NCI-H1092 (cell line): Measurements from ENCODE around the gene RPRD1B.
A peak's percentile ranks its signal among the peaks of the same experiment; 100 is the strongest.

ENCODE experiments used
- DNase-seq: peaks from one replicate; lab custom pipeline; 2025; lab: John Stamatoyannopoulos, UW

The RPRD1B gene

GRCh38 chr20:38033330-38034107 lies at the start of gene RPRD1B, which contains the start of gene TTI1:
Gene RPRD1B, plus strand, starts transcription at chr20:38033746. Its CDS starts 202 bp downstream, at chr20:38033948.
Gene TTI1, minus strand, starts transcription at chr20:38033456. Its CDS starts 19,640 bp downstream, at chr20:38013816.
- peak; percentile 90 for DNase-seq

DNA sequence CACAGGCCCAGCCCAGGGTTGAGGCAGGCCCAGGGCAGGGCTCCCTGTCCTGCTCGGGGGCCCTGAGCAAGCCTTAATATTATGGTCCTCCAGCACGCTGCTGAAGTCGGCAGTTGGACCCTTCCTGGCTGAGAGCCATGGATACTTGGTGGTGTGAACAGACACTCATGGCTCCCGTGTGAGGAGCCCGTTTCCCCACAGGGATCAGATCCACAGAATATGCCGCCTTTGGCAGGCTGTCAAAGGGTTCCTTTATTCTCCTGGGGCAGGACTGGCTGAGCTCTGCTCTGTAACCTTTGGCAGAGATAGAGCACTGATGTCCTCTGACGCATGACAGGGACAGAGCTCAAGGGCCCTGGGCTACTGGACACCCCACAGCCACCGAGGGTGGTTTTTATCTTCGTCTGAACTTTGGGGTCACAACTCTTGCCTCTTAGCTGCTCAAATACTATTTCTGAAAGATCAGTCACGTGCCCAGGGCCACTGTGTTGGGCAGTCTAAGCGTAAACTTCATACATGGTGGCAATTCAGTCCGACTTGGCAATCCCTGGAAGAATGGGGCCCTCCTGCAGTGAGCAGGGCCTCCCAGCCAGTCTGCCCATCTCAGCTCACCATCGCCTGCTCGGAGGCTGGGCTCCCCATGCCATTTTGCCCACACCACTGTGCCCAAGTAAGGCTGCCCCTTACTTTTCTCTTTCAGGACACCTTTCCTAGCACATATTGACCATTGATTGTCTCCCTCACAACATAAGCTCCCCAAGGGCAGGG lies 49.3 kb upstream of the RPRD1B start:
- peak; percentile 93 for DNase-seq

DNA sequence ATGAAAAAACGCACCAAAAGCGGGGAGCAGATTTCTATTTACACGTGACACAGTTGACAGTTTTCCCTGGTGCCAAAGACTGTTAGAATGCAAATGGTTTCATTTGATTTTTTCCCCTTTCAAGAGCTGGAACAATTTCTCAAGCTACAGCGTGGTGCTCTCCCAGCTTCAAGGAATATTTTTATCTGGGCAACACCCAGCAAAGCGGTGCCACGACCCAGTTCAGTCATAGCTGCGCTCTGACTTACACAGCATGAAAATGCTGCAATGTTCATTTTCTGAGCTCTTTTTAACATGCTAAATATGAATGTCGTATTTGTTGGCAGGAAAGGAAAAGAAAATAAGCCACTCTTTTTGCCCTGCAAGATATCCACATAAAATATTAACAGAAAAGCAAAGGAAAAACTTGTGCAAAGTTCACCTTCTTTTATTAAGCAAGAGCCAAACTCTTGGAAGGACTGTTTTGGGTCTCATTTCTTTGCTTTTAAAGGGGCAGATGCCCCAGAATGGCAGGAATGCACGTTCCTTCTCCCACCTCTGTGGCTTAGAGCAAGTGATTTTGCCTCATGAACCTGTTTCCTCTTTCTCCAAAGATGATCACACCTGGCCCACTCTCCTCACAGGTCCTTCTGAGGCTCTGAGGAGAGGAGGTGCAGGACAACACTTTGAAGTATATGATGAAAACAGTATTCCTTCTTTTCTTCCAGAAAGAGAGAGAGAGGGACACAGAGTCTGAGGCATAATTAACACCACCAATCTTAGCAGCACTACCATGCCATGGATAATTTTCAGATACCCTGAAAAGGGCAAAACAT lies 47.3 kb upstream of the RPRD1B start:
- DNase-seq: no peak

DNA sequence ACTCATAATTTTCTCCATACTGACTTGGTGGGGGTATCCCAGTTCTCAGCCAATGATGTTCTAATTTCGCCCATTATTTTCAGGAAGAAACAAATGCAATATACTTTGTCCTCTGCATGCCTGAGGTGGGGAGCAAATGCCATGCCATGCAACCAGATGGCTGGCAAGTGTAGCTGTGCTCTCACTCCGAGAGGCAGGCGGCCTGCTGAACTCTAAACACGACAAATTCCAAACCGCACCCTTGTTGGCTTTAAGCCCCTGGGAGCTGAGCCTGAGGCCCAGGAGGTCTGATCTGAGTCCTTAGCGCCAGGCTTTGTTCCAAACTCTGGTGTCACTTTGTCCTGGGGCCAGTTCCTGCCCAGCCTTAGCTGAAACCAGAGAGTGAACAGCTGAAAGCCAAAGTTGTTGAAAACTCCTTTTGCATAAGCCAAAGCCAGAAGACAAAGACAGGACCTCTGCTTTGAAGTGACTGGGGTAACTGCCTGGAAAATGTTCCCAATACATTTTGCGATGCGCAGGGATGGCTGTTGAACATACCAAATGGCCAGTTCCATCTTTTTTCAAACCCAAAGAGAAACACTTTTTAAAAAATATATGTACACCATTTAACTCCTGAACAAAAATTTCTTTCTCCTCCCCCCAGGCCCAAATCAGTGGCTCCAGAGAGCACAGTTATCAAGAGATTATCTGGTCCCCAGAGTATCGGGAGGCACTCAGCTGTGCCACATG lies 46.5 kb upstream of the RPRD1B start:
- DNase-seq: no peak

- no peak for DNase-seq
Observed at GRCh38 chr20:37987602-37988290, 45.8 kb upstream of the RPRD1B start.

- no peak for DNase-seq
Observed at GRCh38 chr20:37988306-37988954, 45.1 kb upstream of the RPRD1B start.

DNA sequence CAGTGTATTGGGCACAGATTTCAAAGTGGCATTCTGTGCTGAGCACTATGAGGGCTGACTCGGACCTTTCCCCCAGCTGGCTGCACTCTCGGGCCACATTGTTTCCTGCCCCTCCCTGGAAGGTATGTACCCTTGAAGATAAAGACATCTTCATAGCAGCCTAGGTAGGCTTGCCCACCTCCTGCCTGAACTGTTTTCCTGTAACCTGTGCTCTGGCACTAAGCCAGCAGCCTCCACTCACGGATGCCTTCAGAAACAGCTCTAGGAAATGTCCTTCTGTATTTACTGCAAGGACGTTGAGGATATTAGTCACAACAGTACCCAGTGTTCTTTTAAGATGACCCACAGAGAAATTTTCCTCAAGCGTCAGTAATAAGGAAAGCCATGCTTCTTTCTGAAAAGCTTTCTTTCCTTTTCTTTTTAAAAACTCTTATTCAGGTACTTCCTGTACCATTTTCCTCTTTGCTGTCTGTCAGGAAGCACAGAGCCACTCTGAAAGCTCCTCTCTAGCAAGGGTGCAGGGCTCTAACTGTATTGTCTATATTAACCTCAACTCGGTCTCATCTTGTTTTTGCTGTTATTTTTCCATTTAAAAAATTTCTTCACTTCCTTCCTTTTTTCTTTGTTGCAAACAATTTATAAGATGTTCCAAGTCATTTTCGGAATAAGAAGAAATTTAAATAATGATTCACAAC lies 43.8 kb upstream of the RPRD1B start:
- no peak for DNase-seq

GRCh38 chr20:37990571-37991151 lies 42.9 kb upstream of the RPRD1B start:
- no peak for DNase-seq

GRCh38 chr20:37991157-37991866 lies 42.2 kb upstream of the RPRD1B start:
- DNase-seq: no peak

GRCh38 chr20:37991908-37992307 lies 41.6 kb upstream of the RPRD1B start:
- DNase-seq: no peak

GRCh38 chr20:37992802-37993409 lies 40.6 kb upstream of the RPRD1B start:
- DNase-seq: no peak

DNA sequence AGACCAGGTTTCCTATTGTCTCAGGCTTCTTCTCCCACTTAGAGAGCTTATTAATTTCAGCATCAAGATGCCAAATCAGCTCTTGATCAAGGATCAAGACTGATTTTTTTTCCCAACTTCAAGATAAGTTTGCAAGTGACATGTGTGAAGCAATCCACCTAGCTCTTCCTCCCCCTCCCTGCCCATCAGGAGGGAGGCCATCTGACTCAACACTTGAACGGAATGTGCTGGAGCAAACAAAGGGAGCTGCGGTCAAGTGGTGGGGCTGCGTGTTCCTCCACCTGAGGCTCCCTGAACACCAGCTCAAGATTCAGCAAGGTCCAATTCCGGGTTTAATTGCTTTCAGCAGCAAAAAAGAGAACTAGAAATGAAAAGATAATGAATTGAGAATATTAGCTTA lies 39.0 kb upstream of the RPRD1B start:
- DNase-seq: no peak

- DNase-seq: no peak
Observed at GRCh38 chr20:37995856-37996605, 37.5 kb upstream of the RPRD1B start.

DNA sequence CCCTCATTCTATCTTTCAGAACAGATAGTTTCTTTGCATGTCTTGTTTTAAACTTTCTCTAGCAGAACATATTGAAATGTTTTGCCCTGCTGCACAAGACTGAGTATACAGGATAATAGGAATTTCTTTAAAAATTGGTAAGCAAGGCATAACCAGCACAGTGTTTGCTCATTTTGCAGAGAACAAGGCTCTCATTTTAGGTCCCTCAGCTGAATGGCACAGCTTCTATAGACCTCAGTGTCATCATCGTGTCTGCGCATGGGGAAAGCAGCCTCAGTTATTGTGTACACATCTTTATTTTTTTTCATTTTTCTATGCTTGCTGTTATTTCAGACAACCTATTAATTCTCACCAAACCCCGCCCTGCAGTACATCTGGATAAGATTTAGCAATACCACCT lies 36.0 kb upstream of the RPRD1B start:
- DNase-seq: no peak

DNA sequence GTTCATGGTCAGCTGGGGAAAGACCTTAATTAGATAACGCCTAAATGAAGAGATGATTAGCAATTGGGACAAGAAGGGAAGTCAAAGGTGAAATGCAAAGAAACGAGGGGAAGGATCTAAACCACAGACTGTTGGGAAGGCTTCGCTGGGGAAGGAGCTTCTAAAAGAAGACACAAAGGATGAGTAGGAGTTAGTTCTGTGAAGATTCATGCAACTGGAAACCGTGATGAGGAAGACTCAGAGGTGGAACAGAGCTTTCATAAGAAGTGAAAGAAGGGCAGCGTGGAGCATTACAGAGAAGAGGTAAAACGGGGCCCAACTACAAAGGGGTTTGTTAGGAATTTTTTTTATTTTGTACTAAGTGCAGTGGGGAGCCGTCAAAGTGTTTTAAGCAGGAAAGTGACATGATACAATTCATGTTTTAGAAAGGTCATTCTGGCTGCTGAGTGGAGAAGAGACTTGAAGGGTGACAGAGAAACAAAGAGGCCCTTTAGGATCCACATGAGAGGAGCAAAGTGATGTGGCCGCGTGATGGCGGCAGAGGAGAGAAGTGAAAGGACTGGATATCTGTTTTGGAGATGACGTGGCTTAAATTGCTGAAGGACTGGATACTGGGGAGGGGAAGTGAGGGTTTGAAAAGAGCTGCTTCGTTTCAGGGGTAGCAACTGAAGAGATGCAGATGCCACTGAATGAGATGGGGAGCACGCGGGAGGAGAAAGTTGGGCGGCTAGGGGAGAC lies 33.9 kb upstream of the RPRD1B start:
- no peak for DNase-seq

DNA sequence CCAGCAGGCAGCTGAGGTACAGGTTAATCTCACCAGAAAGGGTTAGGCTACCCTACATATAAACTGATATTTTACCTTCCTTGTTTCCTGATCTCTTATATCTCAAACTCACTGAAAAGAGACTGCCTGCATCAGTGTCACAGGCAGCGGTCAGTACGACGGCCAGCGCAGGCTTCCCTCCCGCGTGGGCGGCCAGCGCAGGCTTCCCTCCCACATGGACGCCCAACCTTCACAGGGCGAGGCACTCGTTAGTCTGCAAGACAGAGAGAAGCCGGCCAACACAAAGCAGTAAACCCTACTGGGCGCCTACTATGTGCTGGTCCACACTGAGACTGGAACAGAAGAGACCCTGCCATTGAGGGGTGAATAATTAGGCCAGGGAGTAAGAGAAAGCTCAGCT lies 33.3 kb upstream of the RPRD1B start:
- DNase-seq: no peak
